Measurements from ENCODE around the gene AK3.
"Not testable (repeated sequence)": the region's sequence is repeated elsewhere in the genome, so short reads cannot be mapped to it uniquely, and the experiment has no call there.

Gene AK3

GRCh38 chr9:4662989-4663792 is 77.8 kb downstream of the AK3 start:
- no peak for DNase-seq

DNA sequence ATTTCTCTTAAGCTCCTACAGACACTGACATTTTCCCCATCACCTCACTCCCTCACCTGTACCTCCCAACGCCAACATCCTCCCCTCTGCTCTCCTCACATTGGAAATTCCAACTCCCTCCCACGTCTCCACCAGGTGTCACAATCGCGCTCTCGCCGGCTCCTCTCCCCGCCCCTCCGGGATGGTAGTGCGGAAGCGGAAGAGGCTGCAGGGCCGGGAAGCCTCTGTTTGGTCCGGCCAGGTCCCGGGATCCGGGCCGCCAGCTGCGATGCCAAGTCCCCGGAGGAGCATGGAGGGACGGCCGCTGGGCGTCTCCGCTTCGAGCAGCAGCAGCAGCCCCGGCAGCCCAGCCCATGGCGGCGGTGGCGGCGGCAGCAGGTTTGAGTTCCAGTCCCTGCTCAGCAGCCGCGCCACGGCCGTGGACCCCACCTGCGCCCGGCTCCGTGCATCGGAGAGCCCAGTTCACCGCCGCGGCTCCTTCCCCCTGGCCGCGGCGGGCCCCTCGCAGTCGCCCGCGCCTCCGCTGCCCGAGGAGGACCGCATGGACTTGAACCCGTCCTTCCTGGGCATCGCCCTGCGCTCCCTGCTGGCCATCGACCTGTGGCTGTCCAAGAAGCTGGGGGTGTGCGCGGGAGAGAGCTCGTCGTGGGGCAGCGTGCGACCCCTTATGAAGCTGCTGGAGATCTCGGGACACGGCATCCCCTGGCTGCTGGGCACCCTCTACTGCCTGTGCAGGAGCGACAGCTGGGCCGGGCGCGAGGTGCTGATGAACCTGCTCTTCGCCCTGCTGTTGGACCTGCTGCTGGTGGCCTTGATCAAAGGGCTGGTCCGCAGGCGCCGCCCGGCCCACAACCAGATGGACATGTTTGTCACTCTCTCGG is 78.7 kb downstream of the AK3 start, which contains the start of gene PLPP6:
PLPP6 (plus strand) TSS at position 187 of the 881 bp plus-strand sequence; CDS start at position 269, 82 bp downstream.
- DNase-seq, result peak; percentile 96

GRCh38 chr9:4661611-4662010 is 79.4 kb downstream of the AK3 start:
- DNase-seq, result no peak

- DNase-seq, result no peak
Observed at GRCh38 chr9:4661165-4661564, 79.8 kb downstream of the AK3 start.

DNA sequence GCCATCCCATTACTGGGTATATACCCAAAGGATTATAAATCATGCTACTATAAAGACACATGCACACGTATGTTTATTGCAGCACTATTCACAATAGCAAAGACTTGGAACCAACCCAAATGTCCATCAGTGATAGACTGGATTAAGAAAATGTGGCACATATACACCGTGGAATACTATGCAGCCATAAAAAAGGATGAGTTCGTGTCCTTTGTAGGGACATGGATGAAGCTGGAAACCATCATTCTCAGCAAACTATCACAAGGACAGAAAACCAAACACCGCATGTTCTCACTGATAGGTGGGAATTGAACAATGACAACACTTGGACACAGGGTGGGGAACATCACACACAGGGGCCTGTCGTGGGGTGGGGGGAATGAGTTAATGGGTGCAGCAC is 80.3 kb downstream of the AK3 start:
- DNase-seq, result not testable (repeated sequence)

All from NCI-H2171 (cell line).